HG03565 (cell line): Measurements from ENCODE around the gene SLAMF8.

Experiments used
- ATAC-seq: cut with Tn5 transposase; IDR thresholded peaks from one replicate; pipeline ENCODE4 v1.9.1; 2021; ENCODE audit warnings: mild to moderate bottlenecking, moderate library complexity; ENCODE audit not compliant: unreplicated experiment

The SLAMF8 gene

GRCh38 chr1:159817276-159818041 lies 9.2 kb upstream of the SLAMF8 start:
- no peak for ATAC-seq

- ATAC-seq, result peak; percentile 48
Observed at GRCh38 chr1:159821171-159821867, 5.4 kb upstream of the SLAMF8 start.

GRCh38 chr1:159823406-159823805 lies 3.3 kb upstream of the SLAMF8 start:
- no peak for ATAC-seq

- ATAC-seq, result no peak
Observed at GRCh38 chr1:159825564-159825963, 1.1 kb upstream of the SLAMF8 start.

DNA sequence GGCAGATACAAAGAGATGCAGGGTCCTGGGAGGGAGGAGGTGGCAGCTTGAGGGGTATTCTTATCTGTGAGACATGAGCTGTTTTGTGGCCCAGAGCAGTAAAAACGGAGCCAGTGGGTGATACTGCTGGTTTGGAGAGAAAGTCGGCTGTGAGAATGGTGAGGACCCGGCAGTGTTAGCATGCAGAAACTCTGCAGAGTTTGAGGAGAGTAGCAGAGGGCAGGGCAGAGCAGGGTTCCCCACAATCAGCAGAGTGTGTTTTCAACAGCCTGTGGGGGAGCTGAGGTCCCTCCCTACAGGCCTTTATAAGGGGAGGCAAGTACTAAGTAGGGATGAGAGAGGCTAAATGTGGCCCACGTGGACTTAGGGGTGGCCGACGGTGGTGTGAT lies 423 bp downstream of the SLAMF8 start:
- no peak for ATAC-seq

DNA sequence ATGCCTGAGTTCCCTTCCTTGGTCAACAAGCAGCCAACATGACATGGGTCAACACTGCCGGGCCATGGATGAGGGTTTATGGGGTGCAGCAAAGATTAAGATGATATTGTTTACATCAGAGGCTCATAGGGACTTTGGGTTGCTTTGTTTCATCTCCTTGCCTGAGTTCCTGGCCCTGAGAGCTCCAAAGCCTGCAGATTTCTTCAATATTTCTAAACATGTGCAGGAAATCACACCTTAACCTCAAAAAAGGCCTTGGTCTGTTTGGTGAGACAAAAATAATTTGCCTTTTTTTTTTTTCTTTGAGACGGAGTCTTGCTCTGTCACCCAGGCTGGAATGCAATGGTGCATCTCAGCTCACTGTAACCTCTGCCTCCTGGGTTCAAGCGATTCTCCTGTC lies 876 bp downstream of the SLAMF8 start:
- ATAC-seq, result no peak

DNA sequence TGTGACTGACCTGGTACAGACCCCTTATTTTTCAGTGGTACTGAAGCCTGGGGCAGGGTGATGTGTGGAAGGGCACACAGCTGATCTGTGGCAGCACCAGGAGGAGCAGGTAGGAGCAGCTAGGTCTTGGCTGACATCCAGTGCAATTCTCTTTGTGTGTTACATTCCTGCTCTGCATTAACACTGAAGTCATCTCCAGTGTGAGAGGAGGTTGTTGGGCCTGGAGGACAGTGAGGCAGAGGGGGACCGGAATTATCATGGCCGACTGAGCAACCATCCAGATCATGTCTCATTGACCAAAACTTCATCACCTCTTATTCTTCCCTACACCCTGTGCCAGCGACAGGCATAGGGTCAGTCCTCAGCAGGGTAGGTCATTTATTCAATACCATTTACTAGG lies 1.5 kb downstream of the SLAMF8 start:
- no peak for ATAC-seq

GRCh38 chr1:159828581-159829272 lies 2.1 kb downstream of the SLAMF8 start:
- ATAC-seq, result no peak

DNA sequence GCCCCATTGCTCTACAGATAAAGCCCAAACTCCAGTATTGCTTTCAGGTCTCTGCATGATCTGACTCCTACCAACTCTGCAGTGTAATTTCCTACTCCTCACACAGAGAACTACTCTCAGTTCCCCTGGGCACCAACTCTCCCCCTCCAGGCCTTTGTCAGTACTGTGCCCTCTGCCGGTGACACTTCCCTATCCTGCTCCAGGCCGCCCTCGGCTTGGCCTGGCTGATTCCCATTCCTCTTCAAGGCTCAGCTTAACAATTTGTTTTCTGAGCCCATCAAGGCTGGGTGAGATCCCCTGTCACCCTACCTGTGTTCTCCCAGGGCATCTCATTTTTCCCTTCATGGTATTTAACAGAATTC lies 2.6 kb downstream of the SLAMF8 start:
- peak; percentile 82 for ATAC-seq

DNA sequence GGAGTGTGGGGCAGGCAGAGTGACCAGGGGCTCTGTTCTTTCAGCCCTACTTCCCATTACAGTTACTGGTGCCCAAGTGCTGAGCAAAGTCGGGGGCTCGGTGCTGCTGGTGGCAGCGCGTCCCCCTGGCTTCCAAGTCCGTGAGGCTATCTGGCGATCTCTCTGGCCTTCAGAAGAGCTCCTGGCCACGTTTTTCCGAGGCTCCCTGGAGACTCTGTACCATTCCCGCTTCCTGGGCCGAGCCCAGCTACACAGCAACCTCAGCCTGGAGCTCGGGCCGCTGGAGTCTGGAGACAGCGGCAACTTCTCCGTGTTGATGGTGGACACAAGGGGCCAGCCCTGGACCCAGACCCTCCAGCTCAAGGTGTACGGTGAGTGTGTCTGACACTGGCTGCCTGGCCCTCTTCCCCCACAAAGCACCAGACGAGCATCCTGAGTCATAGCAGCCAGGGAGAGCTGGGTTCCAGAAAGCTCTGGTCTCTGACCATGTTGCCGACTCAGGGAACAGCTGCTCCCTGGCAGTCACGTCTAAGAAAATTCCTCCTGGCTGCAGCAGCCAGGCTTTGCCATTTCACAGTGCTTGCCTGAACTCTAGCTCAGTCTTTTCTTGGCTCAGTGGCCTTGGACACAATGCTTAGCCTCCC lies 3.3 kb downstream of the SLAMF8 start:
- ATAC-seq, result no peak

DNA sequence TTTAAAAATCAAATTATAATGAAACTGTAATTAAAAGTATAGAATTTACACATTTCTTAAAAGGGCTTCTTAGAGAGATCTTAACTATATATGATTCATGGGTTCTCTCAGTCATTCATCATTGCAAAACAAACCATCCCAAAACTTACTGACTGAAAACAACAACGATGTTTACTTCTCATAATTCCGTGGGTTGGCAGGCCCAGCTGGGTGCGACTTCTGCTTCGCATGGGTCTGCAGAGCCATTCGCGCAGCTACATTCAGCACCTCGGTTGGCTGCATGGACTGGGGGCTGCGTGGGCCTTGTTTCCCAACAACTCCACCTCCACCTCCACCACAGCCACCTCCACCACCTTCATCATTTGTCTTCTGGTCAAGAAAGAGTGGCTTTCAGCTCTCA lies 4.0 kb downstream of the SLAMF8 start:
- no peak for ATAC-seq

- ATAC-seq, result no peak
Observed at GRCh38 chr1:159831412-159832141, 4.9 kb downstream of the SLAMF8 start.

GRCh38 chr1:159832309-159832708 lies 5.6 kb downstream of the SLAMF8 start:
- no peak for ATAC-seq

DNA sequence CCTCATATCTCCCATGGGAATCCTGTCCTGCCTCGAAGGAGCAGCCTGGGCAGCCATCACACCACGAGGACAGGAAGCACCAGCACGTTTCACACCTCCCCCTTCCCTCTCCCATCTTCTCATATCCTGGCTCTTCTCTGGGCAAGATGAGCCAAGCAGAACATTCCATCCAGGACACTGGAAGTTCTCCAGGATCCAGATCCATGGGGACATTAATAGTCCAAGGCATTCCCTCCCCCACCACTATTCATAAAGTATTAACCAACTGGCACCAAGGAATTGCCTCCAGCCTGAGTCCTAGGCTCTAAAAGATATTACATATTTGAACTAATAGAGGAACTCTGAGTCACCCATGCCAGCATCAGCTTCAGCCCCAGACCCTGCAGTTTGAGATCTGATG lies 8.7 kb downstream of the SLAMF8 start:
- no peak for ATAC-seq

DNA sequence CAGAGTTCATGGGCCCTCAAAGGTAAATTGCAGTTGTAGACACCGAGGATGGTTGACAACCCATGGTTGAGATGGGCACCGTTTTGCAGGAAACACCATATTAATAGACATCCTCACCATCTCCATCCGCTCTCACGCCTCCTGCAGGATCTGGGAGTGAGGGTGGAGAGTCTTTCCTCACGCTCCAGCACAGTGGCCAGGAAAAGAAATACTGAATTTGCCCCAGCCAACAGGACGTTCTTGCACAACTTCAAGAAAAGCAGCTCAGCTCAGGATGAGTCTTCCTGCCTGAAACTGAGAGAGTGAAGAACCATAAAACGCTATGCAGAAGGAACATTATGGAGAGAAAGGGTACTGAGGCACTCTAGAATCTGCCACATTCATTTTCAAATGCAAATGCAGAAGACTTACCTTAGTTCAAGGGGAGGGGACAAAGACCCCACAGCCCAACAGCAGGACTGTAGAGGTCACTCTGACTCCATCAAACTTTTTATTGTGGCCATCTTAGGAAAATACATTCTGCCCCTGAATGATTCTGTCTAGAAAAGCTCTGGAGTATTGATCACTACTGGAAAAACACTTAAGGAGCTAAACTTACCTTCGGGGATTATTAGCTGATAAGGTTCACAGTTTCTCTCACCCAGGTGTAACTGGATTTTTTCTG lies 9.3 kb downstream of the SLAMF8 start:
- ATAC-seq, result no peak

- peak; percentile 60 for ATAC-seq
Observed at GRCh38 chr1:159838715-159839114, 12.0 kb downstream of the SLAMF8 start.

DNA sequence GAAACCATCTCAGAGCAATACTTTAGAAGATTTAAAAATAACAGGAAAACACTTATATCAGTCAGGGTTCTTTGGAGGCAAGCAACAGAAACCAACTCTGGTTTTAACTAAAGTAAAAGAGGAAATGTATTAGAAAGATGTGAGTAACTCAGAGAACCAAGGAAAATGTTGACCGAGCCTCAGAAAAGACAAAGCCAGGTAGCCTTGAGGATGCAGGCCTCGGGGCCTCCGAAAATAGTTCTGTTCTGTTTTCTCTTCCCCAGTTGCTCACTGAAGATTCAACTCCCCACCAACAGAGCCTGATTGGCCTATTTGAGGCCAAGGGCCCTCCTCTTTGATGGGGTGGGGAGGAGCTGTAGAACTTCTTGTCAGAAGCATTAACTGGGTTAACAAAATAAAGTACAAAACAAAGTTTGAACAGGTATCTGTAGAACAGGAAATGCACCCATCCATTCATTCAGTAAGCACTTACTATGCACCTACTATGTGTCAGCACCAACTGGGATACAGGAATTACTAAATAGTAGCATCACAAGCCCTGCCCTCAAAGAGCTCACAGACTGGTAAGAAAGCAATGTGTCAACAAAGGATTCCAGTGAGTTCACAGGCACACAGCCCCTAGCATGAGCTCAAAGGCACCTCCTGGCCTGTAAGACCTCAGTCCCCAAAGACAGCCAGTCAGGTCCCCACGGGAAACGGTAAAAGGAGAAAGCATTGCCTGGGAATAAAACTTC lies 12.6 kb downstream of the SLAMF8 start:
- ATAC-seq, result peak; percentile 64

DNA sequence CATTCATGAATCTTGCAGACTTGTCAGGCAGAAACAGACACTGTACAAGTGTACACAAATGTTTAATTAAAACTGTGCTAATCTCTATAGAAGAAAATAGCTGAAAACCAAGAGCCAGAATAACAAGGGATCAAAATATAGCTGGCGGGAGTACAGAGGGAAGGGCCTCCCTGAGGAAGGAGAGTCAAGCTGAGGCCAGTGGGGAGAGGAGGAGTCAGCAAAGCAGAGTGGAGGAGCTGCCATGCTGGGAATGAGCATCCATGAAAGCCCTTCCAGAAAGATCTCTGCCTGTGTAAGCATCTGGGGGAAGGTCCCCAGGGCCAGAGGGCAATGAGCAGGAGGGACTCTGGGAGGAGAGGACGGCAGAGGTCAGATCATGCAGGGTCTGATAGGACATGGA lies 15.1 kb downstream of the SLAMF8 start:
- no peak for ATAC-seq

- no peak for ATAC-seq
Observed at GRCh38 chr1:159843459-159843858, 16.8 kb downstream of the SLAMF8 start.
